Measurements from ENCODE around the gene CSF3R. TPM values are rescaled to one million over a fixed set of nuclear protein-coding genes. Genes with fewer than 3 reads are reported as not detected.
"Not testable (repeated sequence)": the region's sequence is repeated elsewhere in the genome, so short reads cannot be mapped to it uniquely, and the experiment has no call there.

The CSF3R gene
- total RNA-seq, 3 donors from 2014 or later (not counting 1 experiment from before 2014, with no cell fraction given): 5.7 to 74.9 (median 11.7) TPM

GRCh38 chr1:36493524-36493923, 10.8 kb upstream of the CSF3R start:
- Mint-ChIP-seq H3K4me3 (no peak overlapping the region), H3K27me3 (ENCODE audit: low read depth in 2 of 2) (peaks cover 7 to 21% of the 10 kb centered on the region in 2 donors), H3K36me3 (no peaks in the 10 kb centered on the region), H3K27ac (no peak overlapping the region), H3K4me1 (no peaks in the 10 kb centered on the region), H3K9me3 (no peaks in the 10 kb centered on the region)
- Histone ChIP-seq H3K4me3 (ENCODE audit: low read length) (no peak overlapping the region), H3K4me1 (ENCODE audit: control insufficient read depth, insufficient read depth, low read length) (no peaks in the 10 kb centered on the region), H3K36me3 (ENCODE audit: control insufficient read depth, insufficient read depth, low read length) (no peaks in the 10 kb centered on the region), H3K9me3 (ENCODE audit: control insufficient read depth, insufficient read depth, low read length) (no peaks in the 10 kb centered on the region), H3K27me3 (ENCODE audit: control insufficient read depth, insufficient read depth, low read length) (no peaks in the 10 kb centered on the region), H3K27ac (ENCODE audit: low read length) (no peak overlapping the region)
- no peak for TF ChIP-seq CTCF (IDR thresholded peaks at IDR 0.05)
- intact Hi-C loops (cut with micrococcal nuclease): no loop called here
- 90% methylated on average over 9 of the region's 9 CpGs for WGBS (ENCODE audit: insufficient coverage)
- DNase-seq (no peak), ATAC-seq (no peak)

GRCh38 chr1:36492491-36492890, 9.8 kb upstream of the CSF3R start:
- no peaks in the 10 kb centered on the region for H3K4me1 Mint-ChIP-seq
- WGBS (ENCODE audit: insufficient coverage): 24% methylated on average over 8 of the region's 9 CpGs
- Histone ChIP-seq H3K9me3 (ENCODE audit: control insufficient read depth, insufficient read depth, low read length) (no peaks in the 10 kb centered on the region), H3K27ac (ENCODE audit: low read length) (no peak overlapping the region), H3K4me3 (ENCODE audit: low read length) (no peak overlapping the region), H3K27me3 (ENCODE audit: control insufficient read depth, insufficient read depth, low read length) (no peaks in the 10 kb centered on the region), H3K36me3 (ENCODE audit: control insufficient read depth, insufficient read depth, low read length) (no peaks in the 10 kb centered on the region), H3K4me1 (ENCODE audit: control insufficient read depth, insufficient read depth, low read length) (peaks cover 8% of the 10 kb centered on the region)
- ATAC-seq (no peak), DNase-seq (no peak)
- H3K9me3 Mint-ChIP-seq: no peaks in the 10 kb centered on the region
- intact Hi-C loops (cut with micrococcal nuclease): no loop called here
- no peak for TF ChIP-seq CTCF (IDR thresholded peaks at IDR 0.05)
- H3K36me3 Mint-ChIP-seq: no peaks in the 10 kb centered on the region
- no peak overlapping the region for H3K4me3 Mint-ChIP-seq
- H3K27me3 Mint-ChIP-seq (ENCODE audit: low read depth in 2 of 2): peaks cover 7 to 21% of the 10 kb centered on the region in 2 donors
- no peak overlapping the region for H3K27ac Mint-ChIP-seq

- H3K9me3 Mint-ChIP-seq; H3K4me1 Mint-ChIP-seq; H3K9me3 ChIP-seq (ENCODE audit: control insufficient read depth, insufficient read depth, low read length); H3K4me3 ChIP-seq (ENCODE audit: low read length); intact Hi-C loops (cut with micrococcal nuclease); H3K36me3 ChIP-seq (ENCODE audit: control insufficient read depth, insufficient read depth, low read length); H3K27ac ChIP-seq (ENCODE audit: low read length); H3K27me3 ChIP-seq (ENCODE audit: control insufficient read depth, insufficient read depth, low read length); H3K27ac Mint-ChIP-seq; H3K36me3 Mint-ChIP-seq; H3K4me3 Mint-ChIP-seq; DNase-seq; ATAC-seq: not testable (repeated sequence)
- peaks cover 21% of the 10 kb centered on the region for H3K4me1 ChIP-seq (ENCODE audit: control insufficient read depth, insufficient read depth, low read length)
- WGBS (ENCODE audit: insufficient coverage): 64% methylated on average over 9 of the region's 10 CpGs
- H3K27me3 Mint-ChIP-seq (ENCODE audit: low read depth in 2 of 2): peaks cover 17 to 31% of the 10 kb centered on the region in 2 donors
Observed at GRCh38 chr1:36489258-36490051, 6.7 kb upstream of the CSF3R start.

GRCh38 chr1:36487906-36488305, 5.2 kb upstream of the CSF3R start:
- 97% methylated on average over 2 of the region's 3 CpGs for WGBS (ENCODE audit: insufficient coverage)
- Mint-ChIP-seq H3K4me3 (no peak overlapping the region), H3K4me1 (no peaks in the 10 kb centered on the region), H3K27ac (no peak overlapping the region), H3K27me3 (ENCODE audit: low read depth in 2 of 2) (peaks cover 17 to 25% of the 10 kb centered on the region in 2 donors), H3K36me3 (no peaks in the 10 kb centered on the region), H3K9me3 (no peaks in the 10 kb centered on the region)
- Histone ChIP-seq H3K9me3 (ENCODE audit: control insufficient read depth, insufficient read depth, low read length) (no peaks in the 10 kb centered on the region), H3K4me3 (ENCODE audit: low read length) (no peak overlapping the region), H3K4me1 (ENCODE audit: control insufficient read depth, insufficient read depth, low read length) (peaks cover 24% of the 10 kb centered on the region), H3K36me3 (ENCODE audit: control insufficient read depth, insufficient read depth, low read length) (no peaks in the 10 kb centered on the region), H3K27me3 (ENCODE audit: control insufficient read depth, insufficient read depth, low read length) (no peaks in the 10 kb centered on the region), H3K27ac (ENCODE audit: low read length) (no peak overlapping the region)
- no peak for TF ChIP-seq CTCF (IDR thresholded peaks at IDR 0.05)
- intact Hi-C loops (cut with micrococcal nuclease): no loop called here
- no peak for DNase-seq
- no peak for ATAC-seq

- H3K27ac Mint-ChIP-seq; H3K27me3 ChIP-seq (ENCODE audit: control insufficient read depth, insufficient read depth, low read length); DNase-seq; intact Hi-C loops (cut with micrococcal nuclease); H3K27ac ChIP-seq (ENCODE audit: low read length); H3K36me3 ChIP-seq (ENCODE audit: control insufficient read depth, insufficient read depth, low read length); ATAC-seq; H3K4me3 ChIP-seq (ENCODE audit: low read length); H3K36me3 Mint-ChIP-seq; H3K9me3 Mint-ChIP-seq; H3K9me3 ChIP-seq (ENCODE audit: control insufficient read depth, insufficient read depth, low read length); H3K4me3 Mint-ChIP-seq; H3K4me1 Mint-ChIP-seq: not testable (repeated sequence)
- H3K4me1 ChIP-seq (ENCODE audit: control insufficient read depth, insufficient read depth, low read length): peaks cover 27% of the 10 kb centered on the region
- peaks cover 15 to 23% of the 10 kb centered on the region in 2 donors for H3K27me3 Mint-ChIP-seq (ENCODE audit: low read depth in 2 of 2)
- 94% methylated on average over 9 of the region's 9 CpGs for WGBS (ENCODE audit: insufficient coverage)
Observed at GRCh38 chr1:36487336-36487725, 4.6 kb upstream of the CSF3R start.
